Psoas muscle (tissue), 8 donors: ENCODE data around the gene FGR. TPM values are rescaled to one million over a fixed set of nuclear protein-coding genes. Genes with fewer than 3 reads are reported as not detected.

Experiments
- ATAC-seq, 4 donors: fragments of 200-7000 bp; cut with Tn5 transposase; one replicate each; pipeline ENCODE4 v1.9.1; 2020; ENCODE audit warnings: moderate library complexity in 3 of 4, mild to moderate bottlenecking in 2 of 4
- DNase-seq, 2 donors: peaks; one replicate each; pipeline ENCODE4 v3.0.0-alpha.2; 2020
- H3K27ac ChIP-seq: fragments of 200-600 bp; one replicate; pipeline ENCODE4 v1.8.0; 2022
- H3K27me3 ChIP-seq, 3 donors: fragments of 200-600 bp in 1 of 3; one replicate each; pipeline versions ENCODE4 v1.6.1 to v1.8.0; 2013 to 2022; ENCODE audit warnings: low read length in 2 of 3, mild to moderate bottlenecking in 2 of 3, moderate library complexity in 1 of 3; ENCODE audit not compliant: insufficient read depth in 3 of 3
- H3K36me3 ChIP-seq, 2 donors: fragments of 200-600 bp in 1 of 2; one replicate each; pipeline versions ENCODE4 v1.6.1 to v1.8.0; 2013 to 2022; ENCODE audit warnings: low read depth in 1 of 2, mild to moderate bottlenecking in 1 of 2, moderate library complexity in 1 of 2; ENCODE audit not compliant: insufficient read depth in 1 of 2
- H3K4me1 ChIP-seq: fragments of 200-600 bp; one replicate; pipeline ENCODE4 v1.8.0; 2022
- H3K4me3 ChIP-seq: fragments of 200-600 bp; one replicate; pipeline ENCODE4 v1.8.0; 2022; ENCODE audit warnings: mild to moderate bottlenecking
- H3K9me3 ChIP-seq: fragments of 200-600 bp; one replicate; pipeline ENCODE4 v1.8.0; 2022
- WGBS, 3 donors: extraction: QIAGEN DNeasy Blood & Tissue Kit; methylation state at CpG; one replicate each; pipeline versions ENCODE4 v1.1.6 to v1.1.7; 2013; 5-methylcytosine and 5-hydroxymethylcytosine counted together
- intact Hi-C, 2 donors: fragments of 100-400 bp; cut with DNase I; formaldehyde crosslinking; loops; one replicate each; pipeline versions ENCODE4 v1.11.0 to v1.14.2; 2022
- polyA plus RNA-seq, 3 donors: library from polyadenylated mRNA; stranded (reverse); fragments of 200-250 nt; gene quantifications; one replicate each; pipeline ENCODE4 v1.2.3, GENCODE V29; 2013
- total RNA-seq, 4 donors: library from RNA; stranded (reverse); fragmentation: NEBNext Ultra II Directional in 2 of 4; extraction: Animal tissue kit (Norgen Biotek cat#: 25700) in 2 of 4; gene quantifications; one replicate each; pipeline versions ENCODE4 v1.2.1 to v1.2.4, GENCODE V29; 2021 to 2023
- TF ChIP-seq, protein P1 (sequence below): fragments of 200-600 bp; IDR thresholded peaks from one replicate; pipeline ENCODE4 v1.8.0; 2022; ENCODE audit warnings: antibody characterized with exemption
- donor health status: healthy with polysubstance abuse.
- donor health status: DM: no; HTN: no; CAD: no; lungs with moderate emphysema.
- donor health status: Bipolar disorder and iron deficiency.
- donor health status: healthy.
- donor health status: DM: yes; HTN: yes; CAD: no.
- donor health status: DM: no; HTN: no; CAD: no.
- donor health status: DM: no; HTN: no; CAD: no.
- donor health status: DM: yes; HTN: yes; CAD: no.

Gene FGR
- total and polyA plus RNA-seq, 7 donors, result 1.3 to 3.8 (median 2.8) TPM

DNA sequence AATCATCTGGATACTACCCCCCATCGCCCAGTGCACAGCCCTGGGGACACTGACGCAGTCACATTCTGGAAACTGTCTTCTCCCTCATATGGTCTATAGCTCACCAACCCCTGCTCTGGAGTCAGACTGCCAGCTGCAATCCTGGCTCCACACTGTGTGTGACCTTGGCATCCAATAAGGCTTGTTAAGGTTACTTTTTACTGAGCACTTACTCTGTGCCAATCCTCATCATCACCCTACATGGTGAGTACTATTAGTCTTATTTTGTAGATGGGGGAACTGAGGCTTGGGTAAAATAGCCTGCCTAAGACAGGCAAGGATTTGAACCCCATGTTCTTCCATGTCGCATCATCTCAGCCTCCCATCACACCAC lies 65.9 kb downstream of the FGR start:
- no peaks in the 10 kb centered on the region for H3K9me3 ChIP-seq
- intact Hi-C loops, result loop anchor here in 1 of 2 donors (2.0 kb wide), 1 partner anchor 32 kb away; no protein-coding TSS in a partner anchor
- no peaks in the 10 kb centered on the region for H3K27me3 ChIP-seq
- no peaks in the 10 kb centered on the region for H3K36me3 ChIP-seq
- H3K27ac ChIP-seq, result peak overlapping the region; percentile 94
- WGBS, 3 donors, result 39 to 53% (median 45%) methylated on average over 3 of the region's 3 CpGs
- no peak for ATAC-seq
- TF ChIP-seq, protein P1, sequence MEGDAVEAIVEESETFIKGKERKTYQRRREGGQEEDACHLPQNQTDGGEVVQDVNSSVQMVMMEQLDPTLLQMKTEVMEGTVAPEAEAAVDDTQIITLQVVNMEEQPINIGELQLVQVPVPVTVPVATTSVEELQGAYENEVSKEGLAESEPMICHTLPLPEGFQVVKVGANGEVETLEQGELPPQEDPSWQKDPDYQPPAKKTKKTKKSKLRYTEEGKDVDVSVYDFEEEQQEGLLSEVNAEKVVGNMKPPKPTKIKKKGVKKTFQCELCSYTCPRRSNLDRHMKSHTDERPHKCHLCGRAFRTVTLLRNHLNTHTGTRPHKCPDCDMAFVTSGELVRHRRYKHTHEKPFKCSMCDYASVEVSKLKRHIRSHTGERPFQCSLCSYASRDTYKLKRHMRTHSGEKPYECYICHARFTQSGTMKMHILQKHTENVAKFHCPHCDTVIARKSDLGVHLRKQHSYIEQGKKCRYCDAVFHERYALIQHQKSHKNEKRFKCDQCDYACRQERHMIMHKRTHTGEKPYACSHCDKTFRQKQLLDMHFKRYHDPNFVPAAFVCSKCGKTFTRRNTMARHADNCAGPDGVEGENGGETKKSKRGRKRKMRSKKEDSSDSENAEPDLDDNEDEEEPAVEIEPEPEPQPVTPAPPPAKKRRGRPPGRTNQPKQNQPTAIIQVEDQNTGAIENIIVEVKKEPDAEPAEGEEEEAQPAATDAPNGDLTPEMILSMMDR, result no peak
- no peak for DNase-seq
- H3K4me1 ChIP-seq, result peaks cover 96% of the 10 kb centered on the region
- H3K4me3 ChIP-seq, result peak overlapping the region; percentile 55

DNA sequence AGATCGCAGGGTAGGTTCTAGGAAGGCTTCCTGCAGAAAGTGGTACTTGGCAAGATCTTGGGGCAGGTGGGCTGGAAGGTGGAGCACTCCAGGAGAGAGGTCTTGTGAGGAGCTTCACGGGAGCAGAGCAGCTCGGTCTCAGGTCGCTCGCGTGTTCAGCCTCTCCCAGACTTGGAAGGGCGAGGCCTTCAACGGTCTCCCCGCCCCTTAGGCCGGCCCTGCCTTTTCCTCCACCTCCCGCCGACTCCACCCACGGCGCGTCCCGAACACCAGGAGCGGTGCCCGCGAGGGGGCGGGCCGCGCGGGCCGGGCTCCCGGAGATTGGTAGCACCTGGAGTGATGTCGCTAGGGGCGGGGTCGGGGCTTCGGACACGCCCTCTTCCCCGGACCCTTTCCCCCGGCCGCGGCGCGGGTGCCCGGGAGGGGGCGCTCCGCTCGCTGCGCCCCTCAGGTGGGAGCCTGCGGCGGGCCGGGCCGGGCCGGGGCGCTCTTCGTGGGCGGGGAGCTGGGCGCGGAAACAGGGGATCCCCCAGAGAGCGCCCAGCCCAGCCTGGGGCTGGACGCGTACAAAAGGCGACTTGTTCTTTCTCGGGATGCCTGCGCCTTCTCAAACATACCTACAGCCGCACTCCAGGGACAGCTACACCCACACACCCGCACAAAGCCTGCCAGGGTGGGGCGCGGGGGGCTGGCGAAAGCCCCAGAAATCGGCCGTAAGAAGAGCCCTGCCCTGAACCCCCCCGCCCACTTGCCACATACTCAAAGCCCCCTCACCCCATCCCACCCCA lies 66.5 kb downstream of the FGR start:
- Histone ChIP-seq H3K27me3 (no peaks in the 10 kb centered on the region), H3K4me1 (peaks cover 96% of the 10 kb centered on the region), H3K36me3 (no peaks in the 10 kb centered on the region), H3K27ac (peak overlapping the region; percentile 94), H3K4me3 (peak overlapping the region; percentile 55), H3K9me3 (no peaks in the 10 kb centered on the region)
- TF ChIP-seq, protein P1, result peak; percentile 59
- 2 to 7% (median 3%) methylated on average over 30 to 65 of the region's 65 CpGs for WGBS, 3 donors
- DNase-seq, result peak; percentile 96 to 97
- peak; percentile 68 to 78 (median 72) for ATAC-seq
- intact Hi-C loops, result loop anchor here in 1 of 2 donors (2.0 kb wide), 1 partner anchor 32 kb away; no protein-coding TSS in a partner anchor

DNA sequence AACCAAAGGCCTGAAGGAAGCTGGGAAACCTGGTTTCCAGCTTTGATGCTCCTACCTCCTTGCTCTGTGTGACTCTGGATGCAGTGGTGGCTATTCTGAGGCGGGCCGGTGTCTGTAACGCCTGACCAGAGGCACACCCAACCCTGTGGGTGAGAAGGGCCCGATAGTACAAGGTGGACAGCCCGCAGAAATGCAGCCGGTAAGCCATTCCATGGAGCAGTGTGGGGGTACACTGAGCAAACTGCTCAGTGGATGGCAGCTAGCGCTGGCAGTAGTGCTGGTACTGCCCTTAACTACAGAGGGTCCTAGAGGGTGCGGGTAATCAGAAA lies 67.0 kb downstream of the FGR start:
- Histone ChIP-seq H3K27me3 (no peaks in the 10 kb centered on the region), H3K4me3 (peak overlapping the region; percentile 55), H3K27ac (peak overlapping the region; percentile 94), H3K36me3 (no peaks in the 10 kb centered on the region), H3K4me1 (peaks cover 94% of the 10 kb centered on the region), H3K9me3 (no peaks in the 10 kb centered on the region)
- TF ChIP-seq, protein P1, result no peak
- 41 to 52% (median 49%) methylated on average over 8 of the region's 8 CpGs for WGBS, 3 donors
- intact Hi-C loops, result loop anchor here in 1 of 2 donors (2.0 kb wide), 1 partner anchor 33 kb away; no protein-coding TSS in a partner anchor
- ATAC-seq (no peak), DNase-seq (no peak)

DNA sequence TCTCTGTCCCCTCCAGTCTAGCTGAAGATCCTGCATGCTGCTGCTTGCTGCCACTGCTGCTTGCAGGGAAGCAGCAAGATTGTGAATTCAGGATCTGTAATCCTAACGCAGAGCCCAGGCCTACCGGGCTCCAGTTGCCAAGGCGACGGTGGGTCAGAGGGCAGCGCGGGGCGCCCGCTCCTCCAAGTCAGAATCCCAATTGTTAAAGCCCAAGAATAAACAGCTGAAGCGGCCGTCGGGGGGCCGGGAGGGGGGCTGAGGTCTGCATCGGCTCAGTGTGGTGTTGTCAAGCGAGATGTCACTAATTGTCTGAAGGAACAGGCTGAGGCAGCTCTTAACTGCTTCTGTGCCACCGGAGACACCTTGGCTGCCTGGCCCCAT lies 67.8 kb downstream of the FGR start:
- peaks cover 94% of the 10 kb centered on the region for H3K4me1 ChIP-seq
- 21 to 40% (median 26%) methylated on average over 15 of the region's 15 CpGs for WGBS, 3 donors
- intact Hi-C loops, result no loop called here
- no peaks in the 10 kb centered on the region for H3K27me3 ChIP-seq
- peak overlapping the region; percentile 55 for H3K4me3 ChIP-seq
- no peaks in the 10 kb centered on the region for H3K9me3 ChIP-seq
- no peaks in the 10 kb centered on the region for H3K36me3 ChIP-seq
- ATAC-seq (no peak), DNase-seq (no peak)
- TF ChIP-seq, protein P1, result no peak
- H3K27ac ChIP-seq, result peak overlapping the region; percentile 94
